HG03469 (cell line): ENCODE results near the gene RAPGEF2.
"Not testable (repeated sequence)": the region's sequence is repeated elsewhere in the genome, so short reads cannot be mapped to it uniquely, and the experiment has no call there.

Source experiments
- ATAC-seq: cut with Tn5 transposase; IDR thresholded peaks from one replicate; pipeline ENCODE4 v1.9.1; 2021; ENCODE audit warnings: mild to moderate bottlenecking, moderate library complexity, moderate number of reproducible peaks; ENCODE audit not compliant: unreplicated experiment

Gene RAPGEF2

DNA sequence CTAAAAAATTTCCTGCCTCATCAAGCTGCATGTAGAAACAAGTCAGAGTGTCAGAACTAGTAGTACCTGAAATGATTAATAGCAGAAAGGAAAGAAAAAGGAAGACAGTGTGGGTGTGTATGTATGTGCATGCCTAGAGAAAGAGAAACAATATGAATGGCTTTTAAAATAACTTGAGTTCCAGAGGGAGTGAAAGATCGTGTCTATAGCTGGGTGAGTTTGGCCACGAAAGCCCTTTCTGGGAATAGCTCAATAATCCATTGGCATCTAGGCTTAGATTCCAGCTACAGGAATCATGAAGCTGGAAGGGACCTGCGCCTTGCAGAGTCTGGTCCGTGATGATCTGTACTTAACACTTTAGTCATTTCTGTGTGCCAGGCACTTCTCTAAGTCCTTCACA is 195.6 kb downstream of the RAPGEF2 start:
- ATAC-seq, result peak; percentile 69

DNA sequence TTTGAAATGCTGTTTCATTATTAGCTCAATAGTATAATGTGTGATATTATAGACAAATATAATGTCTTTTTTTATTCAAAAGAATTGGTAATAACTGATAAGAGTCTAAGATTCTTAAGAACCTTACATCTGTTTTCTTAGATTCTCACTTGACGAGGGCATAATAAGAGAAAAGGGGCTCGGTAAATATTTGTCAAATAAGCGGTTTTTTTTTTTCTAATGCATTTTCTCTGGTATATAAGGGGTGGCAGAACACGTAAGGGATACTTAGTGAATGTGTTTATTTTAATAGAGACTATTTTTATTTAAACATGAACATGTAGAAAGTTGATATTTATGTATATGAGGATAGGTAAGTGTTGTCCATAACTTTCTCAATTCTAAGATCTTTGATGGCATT is 200.6 kb downstream of the RAPGEF2 start:
- ATAC-seq, result no peak

DNA sequence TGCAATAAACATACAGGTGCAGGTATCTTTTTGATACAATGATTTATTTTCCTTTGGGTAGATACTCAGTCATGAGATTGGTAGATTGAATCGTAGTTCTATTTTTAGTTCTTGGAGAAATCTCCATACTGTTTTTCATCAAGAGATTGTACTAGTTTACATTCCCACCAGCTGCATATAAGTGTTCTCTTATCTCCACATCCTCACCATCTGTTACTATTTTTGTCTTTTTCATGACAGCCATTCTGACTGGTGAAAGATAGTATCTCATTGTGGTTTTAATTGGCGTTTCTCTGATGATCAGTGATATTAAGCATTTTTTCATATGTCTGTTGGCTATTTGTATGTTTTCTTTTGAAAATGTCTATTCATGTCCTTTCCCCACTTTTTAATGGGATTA is 202.2 kb downstream of the RAPGEF2 start:
- no peak for ATAC-seq

DNA sequence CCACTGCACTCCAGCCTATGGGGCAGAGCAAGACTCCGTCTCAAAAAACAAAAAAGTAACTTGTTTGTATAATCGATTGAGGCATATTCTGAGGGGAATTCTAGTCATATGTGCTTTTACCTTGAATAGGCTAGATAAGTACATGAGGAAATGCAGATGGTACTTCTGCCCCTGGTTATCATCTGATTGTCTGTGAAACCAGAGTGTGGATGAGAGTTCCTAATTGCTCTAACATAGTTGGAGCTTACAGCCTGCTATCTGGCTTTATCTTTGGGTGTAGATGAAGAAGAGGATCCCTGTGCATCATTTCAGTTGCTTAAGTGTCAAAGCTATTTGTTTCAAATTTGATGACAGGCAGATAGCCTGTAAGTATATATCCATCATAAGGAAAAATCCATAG is 205.1 kb downstream of the RAPGEF2 start:
- ATAC-seq, result no peak

DNA sequence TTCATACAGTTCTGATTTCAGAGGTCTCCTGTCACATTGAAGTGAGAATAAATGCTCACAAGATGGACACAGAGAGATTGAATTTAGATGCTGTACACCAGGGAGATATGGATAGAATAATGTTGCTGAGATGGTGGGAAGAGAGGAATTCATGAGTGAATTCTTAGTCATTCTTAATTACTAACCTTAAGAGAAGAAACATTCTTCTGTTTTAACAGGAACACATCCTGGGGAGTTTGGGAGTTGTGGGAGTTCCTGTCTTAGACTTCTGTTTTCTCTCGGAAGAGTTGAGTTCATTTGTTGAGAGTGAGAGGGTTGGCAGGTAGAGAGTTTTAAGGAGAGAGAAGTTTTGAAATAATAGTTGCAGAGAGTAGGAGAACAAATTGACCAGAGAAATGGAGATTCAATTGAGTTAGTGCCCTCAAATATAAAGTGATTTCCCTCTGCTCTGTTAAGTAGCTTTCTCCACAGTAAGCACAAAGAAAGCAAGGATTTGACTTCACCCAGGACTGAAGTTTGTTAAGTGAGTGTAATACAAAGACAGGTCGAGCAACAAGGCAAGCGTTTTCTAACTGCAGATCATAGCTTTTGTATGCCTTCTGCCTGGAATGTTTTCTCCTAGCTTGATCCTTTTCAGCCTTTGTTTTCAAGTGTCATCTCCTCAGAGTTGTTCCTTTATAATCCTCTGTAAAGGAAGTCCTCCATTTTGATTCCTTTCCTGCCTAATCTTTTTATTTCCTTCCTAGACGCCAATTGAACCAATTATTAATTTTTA is 205.9 kb downstream of the RAPGEF2 start:
- ATAC-seq, result no peak

DNA sequence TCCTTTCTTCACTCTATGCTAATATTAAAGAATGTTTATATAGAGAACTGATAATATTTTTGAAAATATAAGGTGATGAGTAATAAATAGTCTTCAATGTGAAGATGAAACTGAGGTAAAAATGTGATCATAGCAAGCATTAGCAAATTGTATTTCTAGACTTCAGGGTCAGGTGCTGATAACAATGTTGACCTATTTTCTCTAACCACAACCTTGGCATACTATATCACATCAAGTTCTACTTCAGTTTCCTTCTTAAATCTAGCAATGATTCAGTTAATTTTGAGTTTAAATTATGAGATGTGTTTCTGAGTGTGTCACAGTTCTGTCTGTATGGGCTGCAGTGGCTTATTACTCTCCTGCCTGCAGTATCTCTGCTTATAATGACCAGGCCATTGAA is 209.4 kb downstream of the RAPGEF2 start:
- no peak for ATAC-seq

GRCh38 chr4:159315879-159316278 is 213.0 kb downstream of the RAPGEF2 start:
- not testable (repeated sequence) for ATAC-seq

DNA sequence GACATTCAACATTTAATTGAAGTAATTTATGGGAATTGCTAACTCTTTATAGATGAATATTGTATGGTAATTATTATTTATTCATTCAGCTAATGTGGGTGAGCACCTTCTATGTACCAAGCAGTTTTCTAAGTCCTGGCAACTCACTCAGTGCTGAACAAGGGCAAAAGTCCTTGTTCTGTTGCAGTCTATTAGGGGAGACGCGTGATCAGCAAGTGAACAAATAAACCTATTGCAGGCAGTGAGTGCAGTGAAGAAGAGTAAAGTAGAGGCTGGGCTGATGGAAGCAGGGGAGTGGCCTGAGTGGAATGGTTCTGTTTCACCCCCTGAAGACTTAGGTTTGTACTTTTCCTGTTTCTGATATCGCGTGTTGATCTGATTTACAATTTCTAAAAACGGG is 214.3 kb downstream of the RAPGEF2 start:
- no peak for ATAC-seq

DNA sequence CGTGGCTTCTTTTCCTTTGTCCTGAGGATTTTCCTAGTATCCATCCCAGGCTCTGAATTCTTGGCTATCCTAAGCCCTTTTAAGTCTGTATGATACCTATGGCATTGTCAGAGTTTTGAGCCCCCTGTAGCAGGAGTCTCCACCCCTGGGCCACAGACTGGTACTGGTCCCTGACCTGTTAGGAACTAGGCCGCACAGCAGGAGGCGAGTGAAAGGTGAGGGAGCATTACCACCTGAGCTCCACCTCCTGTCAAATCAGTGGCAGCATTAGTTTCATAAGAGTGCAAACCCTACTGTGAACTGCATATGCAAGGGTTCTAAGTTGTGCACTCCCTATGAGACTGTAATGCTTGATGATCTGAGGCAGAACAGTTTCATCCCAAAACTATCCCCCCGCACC is 216.1 kb downstream of the RAPGEF2 start:
- ATAC-seq, result no peak

DNA sequence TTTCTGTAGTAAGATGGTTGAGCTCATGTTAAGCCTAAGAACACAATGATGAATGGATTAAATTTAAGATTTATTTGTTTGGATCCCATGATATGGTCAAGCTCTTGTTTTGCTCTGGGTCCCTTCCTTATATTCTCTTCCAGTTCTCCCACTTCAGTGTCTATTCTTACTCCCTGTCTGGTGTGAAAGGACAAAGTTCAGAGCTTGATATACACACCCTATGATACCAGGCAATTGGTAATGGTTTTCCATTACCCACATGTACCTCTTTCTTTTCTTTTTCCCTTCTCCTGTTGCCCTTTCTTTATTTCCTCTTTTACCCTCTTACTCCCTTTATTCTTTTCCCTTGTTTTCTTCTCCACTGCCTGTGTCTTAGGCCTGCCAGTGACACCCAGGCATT is 223.6 kb downstream of the RAPGEF2 start:
- ATAC-seq, result no peak

DNA sequence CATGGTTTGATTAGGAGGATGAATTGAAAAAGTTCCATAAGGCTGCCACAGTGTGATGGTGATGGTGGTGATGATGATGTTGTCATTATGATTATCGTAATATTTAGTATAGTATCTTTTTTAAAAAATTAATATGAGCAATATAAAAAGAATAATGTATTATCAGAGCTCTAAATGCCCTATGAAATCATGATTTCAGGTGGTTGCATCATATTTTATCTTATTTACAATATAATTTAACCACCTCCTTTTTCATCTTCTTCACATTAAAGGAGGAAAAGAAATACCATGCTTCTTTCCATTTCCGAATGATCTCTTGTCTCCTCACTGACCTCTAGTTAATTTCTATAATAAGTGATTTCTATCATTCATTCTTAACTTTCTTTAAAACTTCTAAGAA is 225.9 kb downstream of the RAPGEF2 start:
- ATAC-seq, result no peak

- no peak for ATAC-seq
These were observed 231.6 kb downstream of the RAPGEF2 start for GRCh38 chr4:159334461-159334860.

DNA sequence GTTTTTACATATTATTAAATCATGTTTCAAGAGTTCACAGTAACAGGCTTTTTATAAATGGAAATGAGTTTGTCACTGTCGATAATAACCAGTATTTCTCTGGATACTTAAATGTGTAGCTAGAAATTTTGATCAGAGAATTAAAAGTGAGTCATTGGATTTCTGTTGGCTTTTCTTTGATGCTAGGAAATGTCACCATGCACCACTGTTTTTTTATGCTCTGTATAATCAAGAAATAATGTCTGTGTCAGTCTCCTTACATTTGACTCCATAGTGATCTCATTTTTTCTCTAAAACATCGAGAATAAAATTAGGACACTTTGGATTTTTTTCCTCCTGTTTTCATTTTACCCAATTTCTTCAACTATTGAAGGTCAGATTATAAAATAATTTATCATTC is 234.2 kb downstream of the RAPGEF2 start:
- no peak for ATAC-seq

GRCh38 chr4:159341522-159341921 is 238.6 kb downstream of the RAPGEF2 start:
- ATAC-seq, result no peak

GRCh38 chr4:159342374-159342773 is 239.5 kb downstream of the RAPGEF2 start:
- no peak for ATAC-seq

GRCh38 chr4:159343116-159343515 is 240.2 kb downstream of the RAPGEF2 start:
- ATAC-seq, result no peak

GRCh38 chr4:159344877-159345276 is 242.0 kb downstream of the RAPGEF2 start:
- ATAC-seq, result no peak

- ATAC-seq, result no peak
These were observed 243.8 kb downstream of the RAPGEF2 start for GRCh38 chr4:159346681-159347080.

DNA sequence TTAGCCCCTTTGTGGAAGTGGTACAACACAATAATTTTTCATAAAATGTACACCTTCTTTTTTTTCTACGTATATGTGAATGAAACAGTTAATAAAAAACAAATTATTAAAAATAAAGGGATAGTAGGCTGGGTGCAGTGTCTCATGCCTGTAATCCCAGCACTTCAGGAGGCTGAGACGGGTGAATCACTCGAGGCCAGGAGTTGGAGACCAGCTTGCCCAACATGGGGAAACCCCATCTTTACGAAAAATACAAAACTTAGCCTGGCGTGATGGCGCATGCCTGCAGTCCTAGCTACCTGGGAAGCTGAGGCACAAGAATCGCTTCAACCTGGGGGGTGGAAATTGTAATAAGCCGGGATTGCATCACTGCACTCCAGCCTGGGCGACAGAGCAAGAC is 244.9 kb downstream of the RAPGEF2 start:
- no peak for ATAC-seq

DNA sequence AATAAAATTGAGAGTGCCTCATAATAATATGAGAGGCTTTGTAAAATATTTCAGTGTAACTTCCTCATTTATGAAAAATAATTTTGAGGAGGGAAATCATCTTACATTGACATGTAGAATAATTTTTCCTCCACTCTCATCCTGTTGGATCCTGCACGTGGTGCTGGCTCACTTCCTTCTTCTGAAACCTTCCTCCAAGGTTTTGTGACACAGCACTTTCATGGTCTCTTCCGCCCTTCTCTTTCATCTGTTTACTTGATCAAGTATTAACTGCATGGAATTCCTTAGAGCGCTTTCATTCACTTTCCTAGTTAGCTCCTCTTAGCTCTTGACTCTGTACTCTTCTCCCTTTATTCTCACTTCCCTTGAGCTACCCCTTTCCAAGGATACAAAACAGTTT is 246.5 kb downstream of the RAPGEF2 start:
- ATAC-seq, result no peak

DNA sequence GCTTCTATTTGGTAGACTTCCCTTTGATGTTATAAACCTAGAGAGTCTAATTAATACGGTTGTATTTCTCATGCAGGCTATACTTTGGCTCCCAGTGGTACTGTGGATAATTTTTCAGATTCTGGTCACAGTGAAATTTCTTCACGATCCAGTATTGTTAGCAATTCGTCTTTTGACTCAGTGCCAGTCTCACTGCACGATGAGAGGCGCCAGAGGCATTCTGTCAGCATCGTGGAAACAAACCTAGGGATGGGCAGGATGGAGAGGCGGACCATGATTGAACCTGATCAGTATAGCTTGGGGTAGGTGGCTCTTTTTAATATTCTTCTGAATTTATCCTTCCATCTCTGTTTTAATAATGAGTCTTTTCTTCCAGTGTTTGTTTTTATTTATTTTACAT is 249.7 kb downstream of the RAPGEF2 start:
- ATAC-seq, result no peak

- no peak for ATAC-seq
These were observed 250.7 kb downstream of the RAPGEF2 start for GRCh38 chr4:159353422-159354116.

DNA sequence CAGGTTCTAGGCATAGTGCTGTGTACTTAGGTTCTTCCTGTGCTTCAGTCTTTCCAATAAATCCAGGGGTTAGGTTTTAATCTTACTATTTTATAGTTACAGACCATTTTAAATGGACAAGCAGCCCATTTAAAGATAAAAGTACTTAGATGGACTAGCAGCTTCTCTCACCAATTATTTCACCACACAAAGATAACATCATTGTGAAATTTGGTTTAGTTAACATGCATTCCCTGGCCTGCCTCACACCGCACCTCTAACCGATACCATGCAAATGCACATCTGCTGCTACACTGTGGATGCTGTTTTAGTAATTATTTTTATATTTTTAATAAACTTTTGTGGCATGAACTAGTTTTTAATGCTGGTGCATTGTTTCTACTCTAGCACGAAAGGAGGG is 252.6 kb downstream of the RAPGEF2 start:
- ATAC-seq, result no peak
